Spinal cord (tissue), 10 donors: Measurements from ENCODE around the gene HCAR3. TPM values are rescaled to one million over a fixed set of nuclear protein-coding genes. Genes with fewer than 3 reads are reported as not detected.
"Not testable (repeated sequence)": the region's sequence is repeated elsewhere in the genome, so short reads cannot be mapped to it uniquely, and the experiment has no call there.

Experiments used
- DNase-seq, 6 donors: peaks; one replicate each; pipeline versions ENCODE4 v3.0.0 to v3.0.0-alpha.2; 2013 to 2015; ENCODE audit warnings: low spot score in 6 of 6, low read depth in 4 of 6
- H3K27ac ChIP-seq: one replicate; pipeline ENCODE4 v1.5.1; 2013; ENCODE audit warnings: low read depth, low read length, control low read depth
- H3K27me3 ChIP-seq: one replicate; pipeline ENCODE4 v1.6.1; 2013; ENCODE audit warnings: low read length; ENCODE audit not compliant: control insufficient read depth, insufficient read depth
- H3K36me3 ChIP-seq: one replicate; pipeline ENCODE4 v1.6.1; 2013; ENCODE audit warnings: low read length; ENCODE audit not compliant: control insufficient read depth, insufficient read depth
- H3K4me1 ChIP-seq: one replicate; pipeline ENCODE4 v1.6.1; 2013; ENCODE audit warnings: low read length; ENCODE audit not compliant: control insufficient read depth, insufficient read depth
- H3K4me3 ChIP-seq: one replicate; pipeline ENCODE4 v1.5.1; 2013; ENCODE audit warnings: low read depth, low read length, control low read depth
- H3K9me3 ChIP-seq: one replicate; pipeline ENCODE4 v1.6.1; 2013; ENCODE audit warnings: low read length; ENCODE audit not compliant: control insufficient read depth, insufficient read depth
- WGBS: methylation state at CpG from one replicate; pipeline ENCODE4 v1.1.5; 2013; ENCODE audit warnings: missing lambda C conversion rate; ENCODE audit not compliant: insufficient coverage; 5-methylcytosine and 5-hydroxymethylcytosine counted together
- long read RNA-seq, 4 donors: transcript quantifications; one replicate each; lab custom pipeline, GENCODE V29; 2026
- polyA plus RNA-seq, 2 donors: library from polyadenylated mRNA; unstranded; fragments of 120-200 nt; gene quantifications; one replicate each; pipeline ENCODE4 v1.2.1, GENCODE V29; 2013; ENCODE audit not compliant: insufficient read length in 2 of 2
- total RNA-seq, 2 donors: library from RNA; depleted of rRNA in 1 of 2; stranded (reverse); fragments of 120-200 nt in 1 of 2; fragments of >200 nt in 1 of 2; gene quantifications; one replicate each; pipeline versions ENCODE4 v1.2.3 to v1.2.4, GENCODE V29; 2013 to 2014
- donor health status: healthy.

Gene HCAR3
- 1 to 10 TPM in 1 of 2 donors, under 1 TPM in 1; 0.44 to 1.3 TPM for total RNA-seq
- not detected for polyA plus RNA-seq
- long read RNA-seq, donor 1: 0 reads
- long read RNA-seq, donor 2, partial matches to known transcripts: 0 of 2 reads
- long read RNA-seq, donor 2, other reads (novel, unspliced or antisense): 0 of 2 reads
- long read RNA-seq, donor 3: 0 reads
- long read RNA-seq, donor 4: 0 reads

GRCh38 chr12:122716658-122717057 lies at the start of gene HCAR3:
TSS of gene HCAR3 (minus strand) at chr12:122716811. CDS start at chr12:122716737, 74 bp downstream.
- not testable (repeated sequence) for H3K27me3 ChIP-seq, DNase-seq, H3K4me3 ChIP-seq, H3K27ac ChIP-seq, H3K9me3 ChIP-seq, H3K36me3 ChIP-seq, H3K4me1 ChIP-seq
- 83% methylated on average over 7 of the region's 10 CpGs for WGBS

- Histone ChIP-seq H3K27ac (no peak overlapping the region), H3K9me3 (no peaks in the 10 kb centered on the region), H3K27me3 (no peaks in the 10 kb centered on the region), H3K36me3 (peaks cover 52% of the 10 kb centered on the region), H3K4me1 (peaks cover 10% of the 10 kb centered on the region), H3K4me3 (no peak overlapping the region)
- WGBS: 86% methylated on average over 1 of the region's 1 CpG
- no peak for DNase-seq
Measured at GRCh38 chr12:122757568-122757967, 41.0 kb upstream of the HCAR3 start.

- Histone ChIP-seq H3K4me1 (peaks cover 13% of the 10 kb centered on the region), H3K27ac (no peak overlapping the region), H3K36me3 (peaks cover 38% of the 10 kb centered on the region), H3K9me3 (no peaks in the 10 kb centered on the region), H3K27me3 (no peaks in the 10 kb centered on the region), H3K4me3 (no peak overlapping the region)
- no peak for DNase-seq
- no CpG with 5 or more reads among the region's 1 CpG for WGBS
Measured at GRCh38 chr12:122754790-122755189, 38.2 kb upstream of the HCAR3 start.

- H3K4me3 ChIP-seq: peak overlapping the region; percentile 90
- WGBS: 0% methylated on average over 4 of the region's 5 CpGs
- H3K27me3 ChIP-seq: no peaks in the 10 kb centered on the region
- H3K4me1 ChIP-seq: peaks cover 13% of the 10 kb centered on the region
- no peaks in the 10 kb centered on the region for H3K9me3 ChIP-seq
- H3K36me3 ChIP-seq: peaks cover 27% of the 10 kb centered on the region
- DNase-seq: peak in 1 of 6 donors; percentile 10
- H3K27ac ChIP-seq: peak overlapping the region; percentile 88
Measured at GRCh38 chr12:122753319-122753650, 36.7 kb upstream of the HCAR3 start.

- H3K4me1 ChIP-seq: peaks cover 13% of the 10 kb centered on the region
- peak within 1 kb of the TSS; percentile 90 for H3K4me3 ChIP-seq
- H3K27ac ChIP-seq: peak within 1 kb of the TSS; percentile 88
- H3K36me3 ChIP-seq: peaks cover 22% of the 10 kb centered on the region
- WGBS: under 1% methylated on average over 72 of the region's 73 CpGs
- no peaks in the 10 kb centered on the region for H3K27me3 ChIP-seq
- H3K9me3 ChIP-seq: no peaks in the 10 kb centered on the region
- peak; percentile 89 to 99 (median 96) for DNase-seq
Measured at GRCh38 chr12:122752464-122753318, 36.1 kb upstream of the HCAR3 start, which contains the start of gene DENR. TSS of gene DENR (plus strand) at chr12:122752824. CDS start at chr12:122753702, 878 bp downstream.

- WGBS: 52% methylated on average over 9 of the region's 17 CpGs
- peak in 1 of 6 donors; percentile 4 for DNase-seq
- H3K4me3 ChIP-seq, H3K27me3 ChIP-seq, H3K27ac ChIP-seq, H3K9me3 ChIP-seq: not testable (repeated sequence)
- Histone ChIP-seq H3K36me3 (peaks cover 12% of the 10 kb centered on the region), H3K4me1 (peaks cover 13% of the 10 kb centered on the region)
Measured at GRCh38 chr12:122750781-122751515, 34.3 kb upstream of the HCAR3 start.

GRCh38 chr12:122749569-122750332 lies 33.1 kb upstream of the HCAR3 start:
- H3K36me3 ChIP-seq: peaks cover 5% of the 10 kb centered on the region
- peaks cover 13% of the 10 kb centered on the region for H3K4me1 ChIP-seq
- H3K4me3 ChIP-seq: no peak overlapping the region
- no peak for DNase-seq
- 88% methylated on average over 2 of the region's 6 CpGs for WGBS
- H3K9me3 ChIP-seq: no peaks in the 10 kb centered on the region
- no peaks in the 10 kb centered on the region for H3K27me3 ChIP-seq
- H3K27ac ChIP-seq: no peak overlapping the region

- no peak for DNase-seq
- peaks cover 2% of the 10 kb centered on the region for H3K4me1 ChIP-seq
- no peaks in the 10 kb centered on the region for H3K27me3 ChIP-seq
- no peaks in the 10 kb centered on the region for H3K9me3 ChIP-seq
- WGBS: 93% methylated on average over 3 of the region's 9 CpGs
- no peak overlapping the region for H3K4me3 ChIP-seq
- H3K27ac ChIP-seq: no peak overlapping the region
- H3K36me3 ChIP-seq: no peaks in the 10 kb centered on the region
Measured at GRCh38 chr12:122747224-122748135, 30.9 kb upstream of the HCAR3 start.
